Natural killer cell (primary cell): Measurements from ENCODE around the gene GNAI3. TPM values are rescaled to one million over a fixed set of nuclear protein-coding genes. Genes with fewer than 3 reads are reported as not detected.

ENCODE experiments used
- ATAC-seq, 3 donors: fragments of 150-1000 bp in 2 of 3; fragments of 200-7000 bp in 1 of 3; cut with Tn5 transposase; 1 replicate in 1 of 3; 2 replicates in 2 of 3; pipeline ENCODE4 v1.10.0; 2021; ENCODE audit warnings: mild to moderate bottlenecking in 2 of 3, moderate library complexity in 2 of 3
- DNase-seq, 2 donors: peaks; one replicate each; pipeline versions ENCODE4 v3.0.0 to v3.0.0-alpha.2; 2013 to 2021; ENCODE audit warnings: mixed read lengths in 1 of 2
- H3K27ac ChIP-seq: one replicate; pipeline ENCODE4 v1.5.1; 2013; ENCODE audit warnings: mild to moderate bottlenecking, low read length
- H3K27me3 ChIP-seq: one replicate; pipeline ENCODE4 v1.6.1; 2013; ENCODE audit warnings: low read length; ENCODE audit not compliant: control insufficient read depth, insufficient read depth
- H3K36me3 ChIP-seq: one replicate; pipeline ENCODE4 v1.6.1; 2013; ENCODE audit warnings: low read length; ENCODE audit not compliant: control insufficient read depth, insufficient read depth
- H3K4me1 ChIP-seq: one replicate; pipeline ENCODE4 v1.6.1; 2013; ENCODE audit warnings: low read length; ENCODE audit not compliant: control insufficient read depth, insufficient read depth
- H3K4me3 ChIP-seq: one replicate; pipeline ENCODE4 v1.5.1; 2013; ENCODE audit warnings: low read length
- H3K9me3 ChIP-seq: one replicate; pipeline ENCODE4 v1.6.1; 2013; ENCODE audit warnings: low read length; ENCODE audit not compliant: control insufficient read depth, insufficient read depth
- H3K27ac Mint-ChIP-seq, 2 donors: one replicate each; pipeline ENCODE4 v1.8.0; 2022; ENCODE audit warnings: mild to moderate bottlenecking in 2 of 2, mixed read lengths in 2 of 2, moderate library complexity in 1 of 2
- H3K27me3 Mint-ChIP-seq, 2 donors: one replicate each; pipeline ENCODE4 v1.8.0; 2022; ENCODE audit warnings: low read depth in 2 of 2, mixed read lengths in 2 of 2
- H3K36me3 Mint-ChIP-seq: one replicate; pipeline ENCODE4 v1.8.0; 2022; ENCODE audit warnings: mixed read lengths
- H3K4me1 Mint-ChIP-seq, 2 donors: one replicate each; pipeline ENCODE4 v1.8.0; 2022; ENCODE audit warnings: mixed read lengths in 2 of 2
- H3K4me3 Mint-ChIP-seq: one replicate; pipeline ENCODE4 v1.8.0; 2022; ENCODE audit warnings: mild to moderate bottlenecking, moderate library complexity, mixed read lengths
- H3K9me3 Mint-ChIP-seq, 2 donors: one replicate each; pipeline ENCODE4 v1.8.0; 2022; ENCODE audit warnings: mixed read lengths in 2 of 2
- WGBS: methylation state at CpG from one replicate; pipeline ENCODE4 v1.1.7; 2013; ENCODE audit warnings: missing lambda C conversion rate; ENCODE audit not compliant: insufficient coverage; 5-methylcytosine and 5-hydroxymethylcytosine counted together
- intact Hi-C: fragments of 100-400 bp; cut with micrococcal nuclease; formaldehyde crosslinking; loops from one replicate; pipeline ENCODE4 v1.14.2; 2022
- total RNA-seq, 4 donors: library from RNA; stranded (reverse); fragments of 120-200 nt in 1 of 4; gene quantifications; one replicate each; pipeline versions ENCODE4 v1.2.3 to v1.2.4, GENCODE V29; 2013 to 2022
- TF ChIP-seq, protein P1 (sequence below): fragments of 200-600 bp; IDR thresholded peaks from one replicate; pipeline ENCODE4 v1.8.0; 2022; ENCODE audit warnings: antibody characterized with exemption

Gene GNAI3
- total RNA-seq, 3 donors from 2014 or later (not counting 1 experiment from before 2014, with no cell fraction given): 6.1 to 7.6 (median 6.9) TPM

DNA sequence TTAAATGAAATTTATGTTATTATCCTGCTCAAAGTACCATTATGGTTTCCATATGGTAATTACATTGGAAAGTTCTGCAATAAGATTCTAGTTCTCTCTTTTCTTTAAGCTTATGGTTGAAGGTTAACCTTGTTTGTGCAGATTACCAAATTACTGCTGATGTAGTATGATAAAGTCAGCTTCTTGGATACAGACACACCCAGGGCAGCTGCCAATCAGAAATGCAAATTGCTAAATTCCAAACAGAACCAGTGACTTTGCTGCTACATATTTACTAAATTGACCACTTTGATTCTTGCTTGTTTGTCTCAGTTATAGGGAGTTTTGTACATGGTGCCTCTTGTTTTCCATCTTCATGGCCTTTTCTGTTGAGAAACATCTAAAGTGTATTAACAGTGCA is 44.5 kb downstream of the GNAI3 start:
- Histone ChIP-seq H3K4me1 (no peaks in the 10 kb centered on the region), H3K27me3 (no peaks in the 10 kb centered on the region), H3K27ac (no peak overlapping the region), H3K36me3 (peaks cover 71% of the 10 kb centered on the region), H3K9me3 (no peaks in the 10 kb centered on the region), H3K4me3 (no peak overlapping the region)
- DNase-seq: no peak
- no peaks in the 10 kb centered on the region for H3K27me3 Mint-ChIP-seq
- TF ChIP-seq, protein P1, sequence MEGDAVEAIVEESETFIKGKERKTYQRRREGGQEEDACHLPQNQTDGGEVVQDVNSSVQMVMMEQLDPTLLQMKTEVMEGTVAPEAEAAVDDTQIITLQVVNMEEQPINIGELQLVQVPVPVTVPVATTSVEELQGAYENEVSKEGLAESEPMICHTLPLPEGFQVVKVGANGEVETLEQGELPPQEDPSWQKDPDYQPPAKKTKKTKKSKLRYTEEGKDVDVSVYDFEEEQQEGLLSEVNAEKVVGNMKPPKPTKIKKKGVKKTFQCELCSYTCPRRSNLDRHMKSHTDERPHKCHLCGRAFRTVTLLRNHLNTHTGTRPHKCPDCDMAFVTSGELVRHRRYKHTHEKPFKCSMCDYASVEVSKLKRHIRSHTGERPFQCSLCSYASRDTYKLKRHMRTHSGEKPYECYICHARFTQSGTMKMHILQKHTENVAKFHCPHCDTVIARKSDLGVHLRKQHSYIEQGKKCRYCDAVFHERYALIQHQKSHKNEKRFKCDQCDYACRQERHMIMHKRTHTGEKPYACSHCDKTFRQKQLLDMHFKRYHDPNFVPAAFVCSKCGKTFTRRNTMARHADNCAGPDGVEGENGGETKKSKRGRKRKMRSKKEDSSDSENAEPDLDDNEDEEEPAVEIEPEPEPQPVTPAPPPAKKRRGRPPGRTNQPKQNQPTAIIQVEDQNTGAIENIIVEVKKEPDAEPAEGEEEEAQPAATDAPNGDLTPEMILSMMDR: no peak
- intact Hi-C loops: no loop called here
- H3K27ac Mint-ChIP-seq: no peak overlapping the region
- no peak overlapping the region for H3K4me3 Mint-ChIP-seq
- ATAC-seq: no peak
- peaks cover 7% of the 10 kb centered on the region for H3K36me3 Mint-ChIP-seq
- no peaks in the 10 kb centered on the region for H3K9me3 Mint-ChIP-seq
- H3K4me1 Mint-ChIP-seq: no peaks in the 10 kb centered on the region

DNA sequence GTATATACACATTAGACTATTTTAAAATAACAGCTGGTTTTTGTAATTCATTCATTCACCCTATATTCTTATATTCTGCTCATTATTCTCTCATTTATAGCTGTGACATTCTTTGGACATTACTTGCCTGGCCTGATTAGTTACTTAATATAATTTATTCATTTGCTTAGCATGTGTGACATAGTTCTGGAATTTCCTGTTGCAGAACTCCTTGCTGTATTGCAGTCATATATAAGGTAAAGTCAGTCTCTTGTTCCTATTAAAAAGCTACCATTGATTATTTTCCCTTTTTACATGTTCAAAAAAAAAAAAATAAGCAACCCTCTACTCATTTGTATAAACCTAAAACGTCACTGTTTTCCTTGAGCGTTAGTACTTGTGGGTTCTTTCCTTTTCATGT is 47.1 kb downstream of the GNAI3 start:
- intact Hi-C loops: no loop called here
- Mint-ChIP-seq H3K9me3 (no peaks in the 10 kb centered on the region), H3K36me3 (peaks cover 7% of the 10 kb centered on the region), H3K27me3 (no peaks in the 10 kb centered on the region), H3K4me1 (no peaks in the 10 kb centered on the region), H3K27ac (no peak overlapping the region), H3K4me3 (no peak overlapping the region)
- H3K27me3 ChIP-seq: no peaks in the 10 kb centered on the region
- no peaks in the 10 kb centered on the region for H3K4me1 ChIP-seq
- TF ChIP-seq, protein P1: no peak
- H3K4me3 ChIP-seq: no peak overlapping the region
- no peak for ATAC-seq
- H3K27ac ChIP-seq: no peak overlapping the region
- H3K9me3 ChIP-seq: no peaks in the 10 kb centered on the region
- H3K36me3 ChIP-seq: peaks cover 57% of the 10 kb centered on the region
- WGBS: 100% methylated on average over 2 of the region's 2 CpGs
- DNase-seq: no peak

DNA sequence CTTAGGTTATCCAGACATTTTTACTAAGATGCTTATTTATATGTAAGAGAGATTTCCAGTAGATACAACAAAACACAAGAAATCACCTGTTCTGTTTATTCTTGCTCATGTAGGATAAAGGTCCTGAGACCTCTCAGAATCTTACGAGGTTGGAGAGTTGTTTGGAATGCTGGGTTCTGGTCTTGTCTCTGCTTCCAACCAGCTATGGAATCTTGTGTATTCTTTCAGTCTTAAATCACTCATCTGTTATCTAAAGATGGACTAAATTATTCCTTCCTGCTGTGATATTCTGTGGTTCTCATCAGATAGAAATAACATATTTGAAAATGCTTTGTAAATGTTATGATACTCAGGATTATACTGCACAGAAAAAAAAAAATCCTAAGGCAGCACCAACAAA is 49.7 kb downstream of the GNAI3 start:
- no peak overlapping the region for H3K27ac Mint-ChIP-seq
- peaks cover 33% of the 10 kb centered on the region for H3K36me3 ChIP-seq
- no peaks in the 10 kb centered on the region for H3K9me3 Mint-ChIP-seq
- H3K4me3 Mint-ChIP-seq: no peak overlapping the region
- no peaks in the 10 kb centered on the region for H3K4me1 ChIP-seq
- TF ChIP-seq, protein P1: no peak
- no peaks in the 10 kb centered on the region for H3K9me3 ChIP-seq
- peaks cover 7% of the 10 kb centered on the region for H3K36me3 Mint-ChIP-seq
- no peak overlapping the region for H3K27ac ChIP-seq
- H3K4me1 Mint-ChIP-seq: no peaks in the 10 kb centered on the region
- WGBS: no CpG with 5 or more reads among the region's 1 CpG
- intact Hi-C loops: no loop called here
- H3K4me3 ChIP-seq: no peak overlapping the region
- no peaks in the 10 kb centered on the region for H3K27me3 Mint-ChIP-seq
- DNase-seq: no peak
- no peak for ATAC-seq
- no peaks in the 10 kb centered on the region for H3K27me3 ChIP-seq

DNA sequence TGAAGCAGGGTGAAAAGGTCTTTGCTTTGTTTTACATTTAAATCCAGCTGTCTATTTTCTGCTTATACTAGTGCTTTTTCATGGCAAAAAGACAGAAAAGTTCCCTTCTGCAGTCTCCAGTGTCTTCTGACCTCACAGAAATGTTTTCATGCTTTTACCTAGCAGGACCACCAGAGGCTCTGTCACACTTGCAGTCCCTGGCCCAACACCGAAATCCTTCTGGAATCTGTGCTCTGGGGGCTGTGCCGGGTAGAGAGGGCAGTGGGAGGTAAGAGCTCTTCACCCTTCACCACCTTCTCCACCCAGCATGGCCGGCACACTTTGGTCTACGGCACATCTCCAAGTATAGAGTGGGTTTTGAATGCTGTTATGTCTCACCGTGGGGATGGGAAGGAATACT is 50.2 kb downstream of the GNAI3 start:
- Histone ChIP-seq H3K4me1 (no peaks in the 10 kb centered on the region), H3K4me3 (no peak overlapping the region), H3K27ac (no peak overlapping the region), H3K36me3 (peaks cover 28% of the 10 kb centered on the region), H3K27me3 (no peaks in the 10 kb centered on the region), H3K9me3 (no peaks in the 10 kb centered on the region)
- intact Hi-C loops: no loop called here
- Mint-ChIP-seq H3K27ac (no peak overlapping the region), H3K27me3 (no peaks in the 10 kb centered on the region), H3K36me3 (peaks cover 2% of the 10 kb centered on the region), H3K4me1 (no peaks in the 10 kb centered on the region), H3K4me3 (no peak overlapping the region), H3K9me3 (no peaks in the 10 kb centered on the region)
- peak in 1 of 2 donors; percentile 11 for DNase-seq
- 100% methylated on average over 2 of the region's 5 CpGs for WGBS
- TF ChIP-seq, protein P1: no peak
- no peak for ATAC-seq
